Stimulated activated CD4-positive, alpha-beta T cell treated with anti-CD3 and anti-CD28 coated beads, Interleukin-15, amount 100 ng/mL, for 48 hours (primary cell): ENCODE results near the gene SOCS6.
A peak's percentile ranks its signal among the peaks of the same experiment; 100 is the strongest.
"Not testable (repeated sequence)": the region's sequence is repeated elsewhere in the genome, so short reads cannot be mapped to it uniquely, and the experiment has no call there.

ENCODE experiments used
- DNase-seq, 2 donors: peaks; one replicate each; pipeline ENCODE4 v3.0.0-alpha.2; 2020; ENCODE audit warnings: low read depth in 2 of 2

Gene SOCS6, protein sequence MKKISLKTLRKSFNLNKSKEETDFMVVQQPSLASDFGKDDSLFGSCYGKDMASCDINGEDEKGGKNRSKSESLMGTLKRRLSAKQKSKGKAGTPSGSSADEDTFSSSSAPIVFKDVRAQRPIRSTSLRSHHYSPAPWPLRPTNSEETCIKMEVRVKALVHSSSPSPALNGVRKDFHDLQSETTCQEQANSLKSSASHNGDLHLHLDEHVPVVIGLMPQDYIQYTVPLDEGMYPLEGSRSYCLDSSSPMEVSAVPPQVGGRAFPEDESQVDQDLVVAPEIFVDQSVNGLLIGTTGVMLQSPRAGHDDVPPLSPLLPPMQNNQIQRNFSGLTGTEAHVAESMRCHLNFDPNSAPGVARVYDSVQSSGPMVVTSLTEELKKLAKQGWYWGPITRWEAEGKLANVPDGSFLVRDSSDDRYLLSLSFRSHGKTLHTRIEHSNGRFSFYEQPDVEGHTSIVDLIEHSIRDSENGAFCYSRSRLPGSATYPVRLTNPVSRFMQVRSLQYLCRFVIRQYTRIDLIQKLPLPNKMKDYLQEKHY

DNA sequence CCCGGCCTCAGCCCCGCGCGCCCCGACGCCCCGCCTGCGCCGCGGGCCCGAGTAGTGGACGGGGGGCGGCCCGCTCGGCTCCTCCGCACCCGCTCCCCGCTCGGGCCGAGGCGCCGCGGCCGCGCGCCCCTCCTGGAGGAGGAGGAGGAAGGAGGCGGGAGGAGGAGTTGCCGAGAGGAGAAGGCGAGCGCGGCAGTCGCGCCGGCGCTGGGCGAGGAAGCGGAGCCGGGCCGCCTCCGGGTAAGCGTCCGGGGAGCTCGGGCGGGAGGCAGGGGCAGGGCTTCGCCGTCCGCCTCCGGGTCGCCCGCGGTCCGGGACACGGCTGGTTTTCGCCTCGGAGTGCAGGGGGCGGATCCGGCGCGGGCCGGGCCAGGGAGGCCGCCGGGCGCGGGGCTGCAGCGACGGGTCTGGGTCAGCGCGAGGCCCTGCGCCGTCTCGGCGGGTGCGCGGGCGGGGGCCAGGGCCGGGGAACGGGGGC lies at the start of gene SOCS6:
Gene SOCS6, plus strand, starts transcription at position 195 of the 478 bp plus-strand sequence. CDS start 35,624 bp downstream, outside the sequence.
- peak in 1 of 2 donors; percentile 21 for DNase-seq

DNA sequence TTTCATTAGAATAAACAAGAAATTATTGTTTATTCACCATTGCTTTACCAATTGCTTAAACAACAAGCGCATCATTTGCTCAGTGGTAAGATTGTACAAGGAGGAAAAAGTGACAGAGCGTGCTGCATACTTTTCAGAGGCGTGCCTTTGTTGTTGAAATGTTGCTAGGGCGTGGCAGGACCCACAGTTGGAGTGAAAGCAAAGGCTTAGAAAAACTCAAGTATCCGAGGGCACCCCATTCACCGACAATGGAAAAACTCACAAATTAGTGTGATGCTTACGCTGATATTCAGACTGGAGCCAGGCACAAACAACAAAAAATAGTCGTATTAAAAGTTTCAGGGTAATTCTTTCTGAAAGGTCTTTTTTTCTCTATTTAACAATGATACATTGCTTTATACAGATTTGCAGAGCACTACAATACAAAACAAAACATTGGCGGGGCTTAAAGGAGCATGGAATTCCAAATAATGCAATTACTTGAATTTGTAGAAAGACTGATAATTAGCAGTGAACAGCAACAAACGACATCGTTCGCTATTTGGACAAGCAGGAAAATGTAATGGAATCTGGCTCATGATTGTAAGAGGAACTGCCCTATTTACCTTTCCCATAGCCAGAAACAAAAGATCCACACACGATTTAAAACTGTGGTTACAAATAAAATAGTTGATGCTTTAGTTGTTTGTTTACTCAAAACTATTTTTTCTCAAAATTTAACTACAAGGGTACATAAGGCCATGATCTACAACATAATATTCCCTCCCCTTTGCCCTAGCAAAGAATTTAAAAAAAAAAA lies 45.5 kb upstream of the SOCS6 start:
- DNase-seq = no peak

DNA sequence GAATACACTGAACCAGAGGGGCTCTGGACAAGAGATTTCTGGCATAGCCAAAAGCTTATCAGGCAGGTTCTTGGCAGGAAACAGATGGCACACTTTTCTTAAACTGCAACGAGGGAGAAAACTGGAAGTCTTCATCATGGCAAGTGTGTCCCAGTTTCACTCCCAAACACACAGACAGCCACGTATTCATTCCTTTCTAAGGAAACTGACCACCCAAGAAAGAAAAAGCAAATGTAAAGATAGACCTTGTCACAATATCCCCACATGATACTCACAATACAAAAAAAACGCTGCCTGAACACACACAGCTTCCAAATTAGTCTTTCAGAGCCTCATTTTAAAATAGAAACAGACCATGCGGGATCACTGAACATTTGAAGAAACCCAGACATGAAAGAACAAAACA lies 42.8 kb upstream of the SOCS6 start:
- DNase-seq = no peak

DNA sequence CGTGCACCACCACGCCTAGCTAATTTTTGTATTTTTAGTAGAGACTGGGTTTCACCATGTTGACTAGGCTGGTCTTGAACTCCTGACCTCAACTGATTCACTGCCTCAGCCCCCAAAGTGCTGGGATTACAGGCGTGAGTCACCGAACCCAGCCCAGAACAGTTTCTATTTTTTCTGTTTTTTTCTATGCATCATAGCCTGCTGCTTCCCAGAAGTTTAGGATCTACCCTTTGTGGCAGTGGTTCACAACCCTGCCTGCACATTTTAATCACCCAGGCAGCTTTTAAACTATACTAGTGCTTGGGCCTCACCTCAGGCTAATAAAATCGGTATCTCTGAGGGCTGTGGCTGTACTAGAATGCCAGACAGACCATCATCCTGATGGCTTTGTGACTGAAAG lies 39.7 kb upstream of the SOCS6 start:
- no peak for DNase-seq

DNA sequence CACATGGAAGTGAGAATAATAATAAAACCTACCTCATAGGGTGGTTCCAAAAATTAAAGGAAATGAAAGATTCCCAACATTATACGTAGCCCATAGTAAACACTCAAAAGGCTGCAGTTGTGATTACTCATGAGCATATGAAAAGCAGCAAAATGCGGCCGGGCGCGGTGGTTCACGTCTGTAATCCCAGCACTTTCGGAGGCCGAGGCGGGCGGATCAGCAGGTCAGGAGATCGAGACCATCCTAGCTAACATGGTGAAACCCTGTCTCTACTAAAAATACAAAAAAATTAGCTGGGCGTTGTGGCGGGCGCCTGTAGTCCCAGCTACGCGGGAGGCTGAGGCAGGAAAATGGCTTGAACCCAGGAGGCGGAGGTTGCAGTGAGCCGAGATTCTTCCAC lies 39.0 kb upstream of the SOCS6 start:
- not testable (repeated sequence) for DNase-seq

DNA sequence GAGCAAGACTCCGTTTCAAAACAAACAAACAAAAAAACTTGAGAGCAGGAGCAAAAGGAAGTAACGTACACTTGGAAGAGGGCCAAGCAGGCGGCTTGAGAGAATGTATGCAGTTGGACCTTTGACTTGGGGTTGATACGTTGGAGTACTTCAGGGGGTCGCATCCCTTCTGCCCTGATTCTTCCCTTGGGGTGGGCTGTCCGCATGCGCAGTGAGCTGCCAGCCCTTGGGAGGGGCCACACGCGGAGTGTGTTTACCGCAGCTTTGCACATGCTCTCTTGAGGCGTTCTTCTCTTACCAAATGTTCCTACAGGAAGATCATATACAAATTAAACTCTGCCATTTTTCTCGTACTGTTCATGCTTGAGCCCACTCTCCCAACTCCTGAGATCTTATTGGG lies 38.1 kb upstream of the SOCS6 start:
- DNase-seq = no peak

DNA sequence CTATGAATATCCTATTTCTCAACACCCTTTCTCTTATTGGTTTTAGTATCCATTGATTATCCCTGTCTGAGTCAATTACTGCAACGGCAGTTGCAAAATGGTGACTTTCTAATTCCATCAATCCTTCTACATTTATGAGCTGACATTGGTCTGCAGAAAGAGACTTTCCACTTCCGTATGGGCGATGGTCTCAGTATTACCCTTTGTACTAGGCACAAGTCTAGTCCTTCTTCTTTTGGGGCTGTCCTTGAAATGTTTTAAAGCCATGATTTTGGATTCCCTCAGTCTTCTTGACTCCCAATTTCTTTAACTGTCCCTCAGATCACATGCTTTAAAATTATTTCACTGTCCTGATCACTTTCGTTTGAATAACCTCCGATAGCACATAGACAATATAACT lies 32.7 kb upstream of the SOCS6 start:
- DNase-seq = no peak

DNA sequence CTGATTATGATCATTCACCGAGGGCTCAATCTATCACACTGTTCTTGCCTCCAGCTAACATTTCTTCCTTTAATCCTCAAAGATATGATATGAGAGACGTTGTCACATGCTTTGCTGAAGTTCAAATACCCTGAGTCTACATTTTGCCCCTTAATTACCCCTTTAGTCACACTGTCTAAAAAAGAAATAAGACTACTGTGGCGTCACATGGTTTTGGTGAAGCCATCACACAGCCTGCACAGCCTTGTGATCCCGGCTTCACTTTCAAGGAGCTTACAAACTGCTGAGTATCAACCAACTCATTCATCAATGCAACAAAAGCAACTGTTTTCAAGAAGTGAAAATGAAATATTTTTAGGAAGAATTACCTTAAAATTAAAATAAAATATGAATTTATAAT lies 31.9 kb upstream of the SOCS6 start:
- no peak for DNase-seq

DNA sequence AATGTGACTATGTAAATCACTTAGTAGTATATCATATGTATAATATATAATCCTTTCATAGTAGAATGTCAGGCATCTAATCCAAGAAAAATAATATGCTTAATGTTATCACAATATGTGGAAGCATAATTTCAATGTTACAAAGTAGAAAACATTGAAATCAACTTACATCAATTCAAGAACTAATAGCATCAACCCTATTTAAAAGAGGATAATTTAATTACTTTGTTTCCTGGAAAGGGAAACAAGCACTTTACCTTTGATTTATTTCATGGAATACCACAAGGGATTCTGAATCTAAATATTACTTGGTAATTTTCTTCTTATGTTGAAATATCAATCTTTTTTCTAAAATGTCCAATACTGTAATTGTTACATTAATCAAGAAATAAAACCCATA lies 30.6 kb upstream of the SOCS6 start:
- no peak for DNase-seq

DNA sequence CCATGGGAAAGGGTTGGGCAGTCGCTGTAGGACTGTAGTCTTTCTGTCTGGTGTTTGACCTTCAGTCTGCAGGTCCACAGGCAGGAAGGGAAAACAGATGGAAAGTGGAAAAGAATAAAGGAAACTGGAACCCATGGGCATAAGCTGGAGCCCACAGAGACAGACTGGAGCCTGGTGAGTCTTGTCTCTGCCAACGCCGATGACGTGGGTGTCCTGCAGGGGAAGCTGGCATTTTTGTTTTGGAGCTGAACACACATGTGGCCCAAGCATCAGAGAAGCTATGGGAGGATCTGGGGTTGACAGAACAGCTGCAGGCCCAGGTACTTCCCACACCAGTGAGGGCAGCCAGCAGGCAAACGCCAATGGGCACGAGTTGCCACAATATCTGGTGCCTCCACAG lies 28.2 kb upstream of the SOCS6 start:
- DNase-seq = no peak

DNA sequence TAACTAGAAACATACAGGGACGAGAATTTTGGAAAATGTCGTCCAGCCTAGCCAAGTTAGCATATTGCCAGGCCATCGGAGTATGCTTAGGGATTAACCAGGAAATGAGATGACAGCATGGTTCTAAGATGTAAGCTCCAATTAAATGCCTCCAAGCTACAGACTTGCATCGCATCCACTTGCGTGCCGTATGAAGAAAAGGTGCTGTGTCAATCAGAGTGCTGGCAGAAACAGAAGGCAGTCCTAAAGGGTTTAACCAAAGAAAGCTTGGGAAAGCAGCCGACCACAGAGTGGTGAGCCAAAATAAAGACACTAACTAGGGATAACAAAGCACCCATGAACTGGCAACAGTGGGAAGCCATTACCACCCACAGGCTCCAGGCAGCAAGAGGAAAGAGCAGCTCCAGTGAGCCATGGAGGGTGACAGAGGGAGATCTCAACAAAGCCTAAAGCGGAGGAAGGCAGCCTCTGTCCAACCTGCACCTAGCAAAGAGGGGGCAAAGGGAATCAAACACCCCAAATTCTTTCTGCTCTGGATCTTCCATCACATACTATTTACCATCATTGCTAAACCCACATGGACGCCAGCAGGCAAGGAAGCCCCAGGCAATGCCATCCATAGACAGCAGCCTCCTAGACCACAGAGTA lies 27.6 kb upstream of the SOCS6 start:
- DNase-seq = no peak

DNA sequence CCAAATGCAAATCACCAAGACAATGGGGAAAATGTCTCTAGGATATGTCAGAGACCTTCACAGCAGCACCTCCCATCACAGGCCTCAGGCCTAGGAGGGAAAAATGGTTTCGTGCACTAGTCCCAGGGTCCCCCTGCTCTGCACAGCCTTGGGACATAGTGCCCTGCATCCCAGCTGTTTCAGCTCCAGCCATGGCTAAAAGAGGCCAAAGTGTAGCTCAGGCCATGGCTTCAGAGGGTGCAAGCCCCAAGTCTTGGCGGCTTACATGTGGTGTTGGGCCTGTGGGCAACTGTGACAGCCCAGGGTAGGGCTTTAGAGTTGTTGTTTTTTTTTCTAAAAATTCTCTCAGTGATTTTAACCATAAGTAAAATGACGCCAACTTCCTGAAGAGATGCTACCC lies 25.5 kb upstream of the SOCS6 start:
- no peak for DNase-seq

DNA sequence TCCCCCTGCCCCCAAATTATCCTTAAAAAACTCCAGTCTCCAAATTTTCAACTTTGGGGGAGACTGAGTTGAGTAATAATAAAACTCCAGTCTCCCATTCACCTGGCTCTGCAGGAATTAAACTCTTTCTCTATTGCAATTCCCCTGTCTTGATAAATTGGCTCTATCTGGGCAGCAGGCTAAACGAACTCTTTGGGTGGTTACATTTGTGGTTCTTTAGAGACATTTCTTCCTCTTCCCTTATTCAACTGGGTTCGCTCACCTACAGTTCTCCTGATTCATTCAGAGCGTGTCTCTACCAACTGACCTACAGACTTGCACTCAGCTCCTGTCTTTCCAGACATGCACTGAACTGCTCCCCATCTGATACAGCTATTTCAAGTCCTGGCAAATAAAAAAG lies 17.1 kb upstream of the SOCS6 start:
- no peak for DNase-seq

DNA sequence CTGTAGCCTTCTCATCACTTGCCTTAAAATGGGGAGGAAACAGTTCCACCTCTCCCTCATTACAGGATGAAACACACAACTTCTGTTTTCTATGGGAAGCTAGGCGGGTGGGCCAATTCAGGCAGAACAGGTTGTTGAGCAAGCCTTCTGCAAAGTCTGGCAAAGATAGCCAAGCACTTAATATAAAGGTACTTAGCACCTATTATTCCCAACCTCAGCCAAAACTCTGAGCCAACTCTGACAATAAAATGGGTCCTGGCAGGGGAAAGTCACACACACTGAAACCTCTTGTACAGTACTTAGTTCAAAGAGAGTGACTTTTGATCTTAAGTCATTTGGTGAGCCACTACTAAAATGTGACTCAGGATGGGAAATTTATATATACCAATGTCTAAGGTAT lies 15.8 kb upstream of the SOCS6 start:
- no peak for DNase-seq

DNA sequence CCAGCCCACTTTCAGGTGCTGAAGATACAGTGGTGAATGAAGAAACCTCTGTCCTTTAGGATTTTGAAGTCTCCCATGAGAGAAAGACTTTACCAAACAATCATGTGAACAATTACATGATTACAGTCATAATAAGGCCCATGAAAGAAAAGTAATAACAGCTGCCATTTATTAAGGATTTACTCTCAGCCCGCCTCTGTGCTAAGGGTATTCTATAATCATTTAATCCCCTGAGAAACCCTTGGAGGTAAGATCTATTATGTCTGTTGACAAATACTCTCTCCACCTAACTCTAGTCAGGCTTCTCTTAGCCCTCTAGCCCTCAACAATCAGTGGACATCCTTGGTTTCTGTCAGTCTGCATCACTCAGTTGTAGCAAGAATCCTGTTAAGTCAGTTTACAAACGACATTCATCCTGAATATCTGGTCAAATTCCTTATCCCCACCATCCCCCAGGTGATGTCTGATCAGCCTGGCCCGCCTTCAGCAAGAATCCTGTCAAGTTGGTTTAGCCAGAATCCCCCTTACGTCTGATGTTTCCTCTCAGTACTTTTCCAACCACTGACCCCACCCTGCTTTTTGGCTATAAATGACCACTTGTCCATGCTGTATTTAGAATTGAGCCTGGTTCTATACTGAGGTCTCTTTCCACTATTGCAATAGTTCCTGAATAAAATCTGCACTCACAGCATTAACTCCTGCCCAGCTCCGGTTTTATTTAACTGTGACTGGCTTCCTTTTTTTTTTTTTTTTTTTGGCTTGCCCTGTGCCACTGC lies 12.2 kb upstream of the SOCS6 start:
- no peak for DNase-seq

DNA sequence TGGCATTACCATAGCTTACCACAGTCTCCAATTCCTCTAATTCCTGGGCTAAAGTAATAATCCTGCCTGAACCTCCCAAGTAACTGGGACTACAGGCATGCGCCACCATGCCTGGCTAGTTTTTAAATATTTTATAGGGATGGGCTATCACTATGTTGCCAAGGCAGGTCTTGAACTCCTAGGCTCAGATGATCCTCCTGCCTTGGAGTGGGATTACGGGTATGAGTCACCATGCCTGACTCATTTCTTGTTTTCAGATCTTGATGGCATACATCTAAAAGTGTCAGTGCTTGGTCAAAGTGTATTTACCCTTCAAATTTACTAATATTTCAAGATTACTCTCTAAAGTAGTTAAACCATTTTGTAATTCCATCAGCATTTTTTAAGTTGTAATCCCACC lies 9.4 kb upstream of the SOCS6 start:
- DNase-seq = no peak

DNA sequence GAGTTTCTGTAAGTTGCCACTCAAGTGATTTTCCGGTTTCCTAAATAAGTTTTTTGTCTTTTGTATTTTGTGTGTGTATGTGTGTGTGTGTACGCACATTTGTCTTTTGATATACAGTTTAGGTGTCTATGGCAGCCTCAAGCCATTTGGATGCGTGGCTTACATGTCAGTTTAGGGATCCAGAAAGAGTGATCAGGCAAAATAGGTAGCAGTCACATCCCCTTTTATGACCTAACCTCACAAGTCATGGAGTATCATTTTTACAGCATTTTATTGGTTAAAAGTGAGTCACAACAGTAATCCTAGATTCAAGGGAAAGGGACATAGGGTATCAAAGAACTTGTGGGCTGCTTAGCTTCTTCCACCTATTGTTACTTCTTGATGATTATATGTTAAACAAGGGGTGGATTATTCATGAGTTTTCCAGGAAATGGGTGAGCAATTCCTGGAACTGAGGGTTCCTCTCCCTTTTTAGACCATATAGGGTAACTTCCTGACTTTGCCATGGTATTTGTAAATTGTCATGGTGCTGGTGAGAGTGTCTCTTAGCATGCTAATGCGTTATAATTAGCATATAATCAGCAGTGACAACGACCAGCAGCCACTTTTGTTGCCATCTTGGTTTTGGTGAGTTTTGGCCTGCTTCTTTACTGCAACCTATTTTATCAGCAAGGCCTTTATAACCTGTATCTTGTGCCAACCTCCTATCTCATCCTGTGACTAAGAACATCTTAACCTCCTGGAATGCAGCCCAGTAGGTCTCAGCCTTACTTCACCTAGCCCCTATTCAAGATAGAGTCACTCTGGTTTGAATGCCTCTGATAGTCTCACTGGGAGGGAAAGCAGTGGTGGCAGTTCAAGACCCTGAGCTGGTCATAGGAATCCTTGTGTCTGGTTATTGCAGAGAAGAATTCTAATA lies 8.6 kb upstream of the SOCS6 start:
- DNase-seq = no peak

DNA sequence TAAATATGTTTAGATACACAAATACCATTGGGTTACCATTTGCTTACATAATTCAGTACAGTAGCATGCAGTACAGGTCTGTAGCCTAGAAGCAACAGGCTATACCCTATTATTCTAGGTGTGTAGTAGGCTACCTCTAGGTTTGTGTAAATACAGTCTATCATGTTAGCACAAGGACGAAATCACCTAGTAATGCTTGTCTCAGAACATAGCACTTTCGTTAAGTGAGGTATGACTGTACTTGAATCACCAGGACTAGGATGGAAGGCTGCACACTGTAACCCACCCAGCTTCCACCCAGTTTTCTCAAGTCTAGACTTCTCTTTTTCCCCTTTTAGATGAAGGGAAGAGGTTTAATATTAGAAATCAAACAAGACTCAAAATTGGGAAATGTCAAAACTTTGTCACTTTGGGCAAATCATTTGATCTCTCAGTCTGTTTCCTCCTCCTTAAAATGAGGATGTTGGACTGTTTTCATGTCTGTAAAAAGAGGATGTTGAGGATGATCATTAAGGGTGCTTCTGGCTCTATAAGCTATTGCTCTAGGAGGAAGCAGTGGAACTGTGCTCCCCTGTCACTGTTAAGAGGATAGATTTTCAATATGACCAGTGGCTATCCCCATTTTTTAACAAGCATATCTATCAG lies 3.7 kb upstream of the SOCS6 start:
- DNase-seq = no peak

DNA sequence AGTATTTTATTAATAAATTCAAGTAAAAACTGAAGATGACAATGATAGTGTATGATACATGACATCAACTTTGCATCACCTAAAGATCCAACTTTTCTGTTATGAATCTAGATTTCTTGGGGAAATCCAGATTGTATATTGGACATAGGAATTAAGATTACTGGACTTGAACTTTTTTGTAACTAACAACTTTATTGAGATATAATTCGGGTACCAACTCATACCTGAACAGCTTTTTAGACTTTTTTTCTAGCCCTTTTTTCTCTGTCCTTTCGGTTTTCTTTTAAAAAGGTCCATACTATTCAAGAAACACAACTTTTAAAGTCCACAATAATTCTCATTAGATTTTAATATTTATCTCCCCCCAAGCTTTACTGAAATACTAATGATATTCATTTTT lies 1.1 kb upstream of the SOCS6 start:
- no peak for DNase-seq
